A673 (cell line): Measurements from ENCODE around the gene MMP24.

Source experiments
- EZH2 ChIP-seq: fragments of 200-600 bp; sonication (generic); IDR thresholded peaks from 2 replicates; pipeline ENCODE4 v1.6.1; 2017; ENCODE audit warnings: borderline replicate concordance, low read depth, mild to moderate bottlenecking, mixed read lengths, antibody characterized with exemption, low read length; ENCODE audit not compliant: poor library complexity, severe bottlenecking
- TF ChIP-seq, protein P1 (sequence below): fragments of 300-800, 200-600 bp; sonication (generic); conservative IDR thresholded peaks from 2 replicates; pipeline ENCODE4 v1.5.1; 2017; ENCODE audit warnings: low read depth, mild to moderate bottlenecking, antibody characterized with exemption, low read length, moderate library complexity, mixed read lengths

DNA sequence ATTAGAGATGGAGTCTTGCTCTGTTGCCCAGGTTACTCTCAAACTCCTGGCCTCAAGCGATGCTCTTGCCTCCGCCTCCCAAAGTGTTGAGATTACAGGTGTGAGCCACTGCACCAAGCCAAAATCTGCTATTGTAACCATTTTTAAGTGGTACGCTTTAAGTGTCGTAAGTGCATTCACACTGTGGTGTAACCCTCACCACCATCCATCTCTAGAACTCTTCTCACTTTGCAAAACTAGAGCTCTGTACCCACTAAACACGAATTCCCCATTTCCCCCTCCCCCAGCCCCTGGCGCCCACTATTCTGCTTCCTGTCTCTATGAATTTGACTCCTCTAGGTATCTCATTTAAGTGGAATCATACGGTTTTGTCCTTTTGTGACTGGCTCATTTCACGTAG is 68.6 kb downstream of the MMP24 start:
- TF ChIP-seq, protein P1, sequence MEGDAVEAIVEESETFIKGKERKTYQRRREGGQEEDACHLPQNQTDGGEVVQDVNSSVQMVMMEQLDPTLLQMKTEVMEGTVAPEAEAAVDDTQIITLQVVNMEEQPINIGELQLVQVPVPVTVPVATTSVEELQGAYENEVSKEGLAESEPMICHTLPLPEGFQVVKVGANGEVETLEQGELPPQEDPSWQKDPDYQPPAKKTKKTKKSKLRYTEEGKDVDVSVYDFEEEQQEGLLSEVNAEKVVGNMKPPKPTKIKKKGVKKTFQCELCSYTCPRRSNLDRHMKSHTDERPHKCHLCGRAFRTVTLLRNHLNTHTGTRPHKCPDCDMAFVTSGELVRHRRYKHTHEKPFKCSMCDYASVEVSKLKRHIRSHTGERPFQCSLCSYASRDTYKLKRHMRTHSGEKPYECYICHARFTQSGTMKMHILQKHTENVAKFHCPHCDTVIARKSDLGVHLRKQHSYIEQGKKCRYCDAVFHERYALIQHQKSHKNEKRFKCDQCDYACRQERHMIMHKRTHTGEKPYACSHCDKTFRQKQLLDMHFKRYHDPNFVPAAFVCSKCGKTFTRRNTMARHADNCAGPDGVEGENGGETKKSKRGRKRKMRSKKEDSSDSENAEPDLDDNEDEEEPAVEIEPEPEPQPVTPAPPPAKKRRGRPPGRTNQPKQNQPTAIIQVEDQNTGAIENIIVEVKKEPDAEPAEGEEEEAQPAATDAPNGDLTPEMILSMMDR = no peak
- TF ChIP-seq EZH2 = no peak
